CD4-positive, alpha-beta T cell treated with Interleukin-4 for 1 hour (primary cell): ENCODE measurements around the gene PSMB5.
A peak's percentile ranks its signal among the peaks of the same experiment; 100 is the strongest.

Source experiments
- DNase-seq, 2 donors: peaks; one replicate each; pipeline ENCODE4 v3.0.0-alpha.2; 2020 to 2022

The PSMB5 gene

GRCh38 chr14:22985894-22986507, 48.7 kb downstream of the PSMB5 start:
- DNase-seq = no peak

- DNase-seq = no peak
Measured at GRCh38 chr14:22984959-22985658, 49.6 kb downstream of the PSMB5 start.

GRCh38 chr14:22982477-22983245, 52.0 kb downstream of the PSMB5 start, which contains the start of gene AJUBA:
TSS of gene AJUBA (minus strand) at chr14:22982551. CDS start at chr14:22982266, 285 bp downstream.
- peak; percentile 70 to 78 for DNase-seq

- DNase-seq = peak in 1 of 2 donors; percentile 10
Measured at GRCh38 chr14:22981876-22982476, 52.7 kb downstream of the PSMB5 start.

- DNase-seq = peak in 1 of 2 donors; percentile 11
Measured at GRCh38 chr14:22981090-22981875, 53.4 kb downstream of the PSMB5 start.

GRCh38 chr14:22980672-22981089, 54.0 kb downstream of the PSMB5 start:
- peak in 1 of 2 donors; percentile 17 for DNase-seq

- DNase-seq = no peak
Measured at GRCh38 chr14:22979748-22980392, 54.8 kb downstream of the PSMB5 start.

- no peak for DNase-seq
Measured at GRCh38 chr14:22978981-22979671, 55.6 kb downstream of the PSMB5 start.

- no peak for DNase-seq
Measured at GRCh38 chr14:22978487-22978837, 56.2 kb downstream of the PSMB5 start.

GRCh38 chr14:22977684-22978486, 56.8 kb downstream of the PSMB5 start:
- DNase-seq = no peak

GRCh38 chr14:22977434-22977683, 57.3 kb downstream of the PSMB5 start:
- no peak for DNase-seq

GRCh38 chr14:22976620-22977433, 57.9 kb downstream of the PSMB5 start:
- DNase-seq = no peak
